SIG-M5 treated with dmso at 0.1 percent for 504 hours (cell line): ENCODE measurements around the gene AP3B1.
"Not testable (repeated sequence)": the region's sequence is repeated elsewhere in the genome, so short reads cannot be mapped to it uniquely, and the experiment has no call there.

ENCODE experiments used
- DNase-seq: peaks from one replicate; lab custom pipeline; 2025; ENCODE audit not compliant: unreplicated experiment; lab: John Stamatoyannopoulos, UW

The AP3B1 gene

DNA sequence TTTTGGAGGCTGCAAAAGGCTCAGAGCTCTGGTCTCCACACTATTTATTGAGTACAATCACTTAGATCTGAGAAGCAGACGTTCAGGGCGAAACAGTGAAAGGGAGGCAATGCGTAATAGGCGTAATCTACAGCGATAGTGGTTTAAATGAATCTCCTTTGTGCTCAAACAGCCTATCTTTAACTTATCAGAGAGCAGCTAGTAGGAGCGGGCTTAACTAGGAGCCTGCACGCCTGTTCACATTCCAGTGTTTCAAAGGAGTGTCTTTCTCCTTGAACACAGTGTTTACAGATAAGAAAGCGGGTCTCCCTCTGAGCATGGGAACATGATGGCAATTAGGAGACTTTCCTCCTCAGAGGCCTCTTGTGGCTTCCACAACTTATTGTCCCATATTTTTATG lies 49.4 kb downstream of the AP3B1 start:
- no peak for DNase-seq

DNA sequence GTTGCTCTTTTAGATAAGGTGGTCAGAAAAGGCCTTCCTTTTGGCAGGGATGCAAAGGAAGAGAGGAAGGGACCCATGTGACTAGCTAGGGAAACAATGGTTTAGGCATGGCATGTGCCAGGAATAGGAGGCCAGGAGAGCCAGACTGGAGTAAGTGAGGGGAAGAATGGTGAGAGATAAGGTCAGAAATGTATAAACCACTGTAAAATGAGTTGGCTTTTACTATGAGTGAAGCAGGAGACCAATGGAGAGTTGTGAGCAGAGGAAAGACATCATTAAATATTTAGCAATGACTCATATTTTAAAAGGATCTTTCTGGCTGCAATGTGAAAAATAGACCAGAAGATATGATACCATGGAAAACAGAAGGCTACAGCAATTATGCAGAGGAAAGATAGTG lies 50.9 kb downstream of the AP3B1 start:
- no peak for DNase-seq

DNA sequence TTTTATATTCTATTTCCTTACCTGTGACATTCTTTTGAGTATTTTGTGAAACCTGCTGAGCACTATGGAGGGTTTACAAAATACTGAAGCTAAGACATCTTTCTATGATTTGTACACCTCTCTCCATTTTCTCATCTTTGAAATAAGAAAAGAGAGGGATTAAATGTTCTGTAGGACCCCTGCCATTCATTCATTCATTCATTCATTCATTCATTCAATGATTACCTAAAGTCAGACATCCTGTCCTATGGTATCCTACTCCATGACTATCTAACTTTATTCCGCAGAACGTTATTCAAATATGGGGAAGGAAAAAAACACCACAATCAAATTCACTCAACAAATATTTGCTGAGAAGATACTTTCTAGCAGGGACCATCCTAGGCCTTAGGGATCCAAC lies 51.4 kb downstream of the AP3B1 start:
- no peak for DNase-seq

DNA sequence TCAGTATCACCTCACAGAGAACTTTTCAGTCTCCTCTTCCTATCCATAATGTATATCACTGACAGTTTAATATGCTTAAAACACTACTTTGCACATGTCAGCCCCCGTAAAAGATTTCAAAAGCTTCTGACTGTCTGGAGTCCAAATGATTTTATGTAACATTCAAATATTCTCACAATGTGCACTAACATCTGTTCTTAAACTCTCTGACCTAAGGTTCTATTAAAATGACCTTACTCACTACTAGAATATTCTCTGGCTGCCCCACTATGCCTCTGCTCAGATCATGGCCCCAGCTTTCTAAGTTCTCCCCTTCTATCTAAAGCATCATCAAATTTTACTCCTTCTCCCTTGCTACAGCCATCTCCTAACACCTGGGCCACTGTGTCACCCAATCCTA lies 52.5 kb downstream of the AP3B1 start:
- no peak for DNase-seq

DNA sequence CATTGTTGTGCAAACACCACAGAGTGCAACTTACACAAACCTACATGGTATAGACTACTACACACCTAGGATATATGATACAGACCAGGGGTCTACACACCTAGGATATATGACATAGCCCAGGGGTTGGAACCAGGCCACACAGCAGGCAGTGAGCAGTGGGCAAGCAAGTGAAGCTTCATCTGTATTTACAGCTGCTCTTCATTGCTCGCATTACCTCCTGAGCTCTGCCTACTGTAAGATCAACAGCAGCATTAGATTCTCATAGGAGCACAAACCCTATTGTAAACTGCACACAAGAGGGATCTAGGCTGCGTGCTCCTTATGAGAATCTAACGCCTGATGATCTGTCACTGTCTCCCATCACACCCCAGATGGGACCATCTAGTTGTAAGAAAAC lies 56.6 kb downstream of the AP3B1 start:
- DNase-seq: no peak

DNA sequence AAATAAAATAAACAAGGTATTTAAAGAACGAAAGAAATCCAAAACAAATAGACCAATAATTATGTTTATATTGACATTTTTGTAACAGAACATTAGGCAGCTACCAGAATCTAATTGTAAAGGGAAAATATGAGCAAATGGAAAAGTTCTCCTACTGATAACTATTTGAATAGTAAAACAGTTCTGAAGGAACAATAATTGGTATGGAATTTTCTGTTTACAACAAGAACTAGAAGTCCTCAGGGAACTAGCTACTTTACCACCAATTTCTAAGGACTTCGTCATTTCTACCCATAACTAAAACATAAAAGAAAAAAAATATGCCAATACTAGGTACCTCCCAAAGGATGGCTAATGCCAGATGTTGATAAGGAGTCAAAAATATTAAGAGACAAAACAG lies 58.5 kb downstream of the AP3B1 start:
- DNase-seq: no peak

DNA sequence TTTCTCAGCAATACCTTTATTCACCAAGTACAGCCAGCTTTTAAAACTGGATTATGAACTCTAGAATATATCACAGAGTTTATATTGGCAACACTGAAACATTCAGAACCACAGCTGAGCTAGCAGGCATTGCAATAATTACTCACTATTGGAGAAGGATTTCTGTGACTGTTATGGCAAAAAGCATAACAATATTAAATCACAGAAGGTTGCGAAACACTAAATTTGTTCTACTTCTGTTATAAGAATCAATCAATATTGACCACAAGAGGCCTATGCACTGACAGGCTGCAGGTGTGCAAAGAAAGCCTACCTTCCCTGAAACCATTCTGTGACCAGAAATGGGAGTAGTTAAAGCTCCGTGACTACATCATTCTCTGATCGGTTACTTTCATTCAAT lies 59.2 kb downstream of the AP3B1 start:
- no peak for DNase-seq

DNA sequence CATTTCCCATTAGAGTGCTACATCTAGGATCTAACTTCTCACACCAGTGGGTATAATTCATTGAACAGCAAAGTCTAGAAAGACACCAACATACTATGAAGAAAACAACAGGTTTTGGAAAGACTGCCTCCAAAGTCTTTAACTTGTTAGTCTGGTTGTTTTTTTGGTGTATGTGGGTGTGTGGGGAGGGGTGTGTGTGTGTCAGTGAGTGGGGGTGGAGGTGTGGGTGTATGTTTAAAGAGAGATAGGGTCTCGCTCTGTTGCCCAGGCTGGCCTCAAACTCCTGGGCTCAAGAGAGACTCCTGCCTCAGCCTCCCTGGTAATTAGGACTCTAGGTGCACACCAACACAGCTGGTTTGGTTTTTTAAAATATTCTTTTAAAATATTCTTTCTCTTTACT lies 59.7 kb downstream of the AP3B1 start:
- no peak for DNase-seq

DNA sequence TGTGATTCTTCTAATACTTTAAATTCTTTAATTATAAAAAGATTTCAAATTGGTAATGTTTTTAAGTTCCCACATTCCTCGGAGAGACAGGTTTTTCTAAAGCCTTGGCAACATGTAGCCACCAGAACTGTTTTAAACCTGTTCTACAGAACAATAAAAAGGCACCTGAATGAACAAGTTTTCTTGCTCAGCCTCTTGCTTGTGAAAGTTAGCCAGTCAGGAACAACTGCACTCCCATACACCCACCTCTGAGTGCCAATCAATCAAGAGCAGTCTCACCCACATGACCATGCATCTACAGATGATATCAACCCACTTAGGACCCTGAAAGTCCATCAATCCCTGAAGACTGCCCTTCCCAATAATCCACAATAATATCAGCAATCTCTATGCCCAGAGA lies 62.3 kb downstream of the AP3B1 start:
- DNase-seq: no peak

DNA sequence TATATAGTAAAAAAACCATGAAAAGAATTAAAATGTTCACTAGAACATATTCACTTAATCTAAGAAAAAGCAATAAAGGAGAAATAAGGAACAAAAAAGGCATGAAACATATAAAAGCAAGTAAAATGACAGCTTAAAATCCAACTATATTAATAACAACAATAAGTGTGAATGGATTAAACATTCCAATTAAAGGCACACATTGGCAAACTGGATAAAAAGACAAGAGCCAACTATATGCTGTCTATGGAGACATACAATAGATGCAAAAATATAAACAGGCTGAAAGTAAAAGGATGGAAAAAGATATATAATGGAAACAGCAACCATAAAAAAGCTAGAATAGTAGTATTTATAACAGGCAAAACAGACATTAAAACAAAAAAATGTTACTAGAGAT lies 70.1 kb downstream of the AP3B1 start:
- no peak for DNase-seq

DNA sequence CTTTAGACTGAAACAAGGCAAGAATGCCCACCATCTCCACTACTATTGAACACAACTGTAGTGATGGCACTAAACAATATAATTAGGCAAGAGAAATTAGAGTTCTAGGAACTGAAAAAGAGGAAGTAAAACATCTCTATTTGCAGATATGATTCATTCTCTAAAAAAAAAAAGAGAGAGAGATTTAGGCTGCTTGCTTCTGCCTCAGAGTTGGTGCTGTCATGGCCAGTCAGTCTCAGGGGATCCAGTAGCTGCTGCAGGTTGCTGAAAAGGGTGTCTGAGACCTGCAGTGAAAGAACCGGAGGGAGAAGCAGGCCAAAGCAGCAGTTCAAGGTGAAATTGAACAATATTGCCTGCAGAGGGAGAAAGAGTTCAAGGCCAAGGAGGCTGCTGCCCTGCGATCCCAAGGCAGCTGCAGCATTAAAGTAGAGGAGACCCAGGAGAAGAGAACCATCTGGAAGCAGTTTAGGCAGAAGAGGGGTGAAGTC lies 72.5 kb downstream of the AP3B1 start:
- peak; percentile 88 for DNase-seq

DNA sequence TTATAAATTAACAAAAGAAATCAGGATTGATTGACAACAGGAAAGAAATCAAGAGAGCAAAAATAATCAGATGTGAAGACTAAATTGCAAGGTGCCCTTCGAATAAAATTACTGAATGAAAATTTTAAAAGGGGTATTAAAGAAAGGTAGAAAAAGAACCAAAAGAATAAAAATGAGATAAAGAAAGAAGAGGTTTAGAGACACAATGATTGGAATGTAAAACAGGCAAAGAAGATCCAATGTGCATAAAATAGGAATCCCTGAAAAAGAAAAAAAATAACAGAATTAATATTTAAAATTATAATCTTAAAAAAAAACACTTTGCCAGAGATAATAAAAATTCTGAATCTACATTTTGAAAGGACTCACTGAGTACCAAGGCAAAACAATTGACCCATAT lies 73.0 kb downstream of the AP3B1 start:
- DNase-seq: no peak

DNA sequence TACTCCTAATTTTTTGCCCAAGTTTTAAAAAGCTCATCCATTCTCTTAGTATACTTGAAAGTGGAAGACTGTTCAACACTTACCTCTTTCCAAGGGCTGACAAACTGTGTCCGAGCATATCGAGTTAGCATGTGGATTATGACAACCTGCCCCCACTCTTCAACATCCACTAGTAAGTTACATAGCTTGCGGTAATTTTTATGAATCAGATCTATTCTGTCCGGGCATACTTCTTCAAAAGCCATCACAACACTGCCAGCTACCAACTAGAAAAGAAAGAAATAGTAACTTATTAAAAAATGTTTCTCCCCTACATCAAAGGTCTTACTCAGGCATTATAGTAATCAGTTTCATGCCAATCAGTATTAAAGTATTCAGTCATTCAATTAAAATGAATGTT lies 78.5 kb downstream of the AP3B1 start:
- no peak for DNase-seq

DNA sequence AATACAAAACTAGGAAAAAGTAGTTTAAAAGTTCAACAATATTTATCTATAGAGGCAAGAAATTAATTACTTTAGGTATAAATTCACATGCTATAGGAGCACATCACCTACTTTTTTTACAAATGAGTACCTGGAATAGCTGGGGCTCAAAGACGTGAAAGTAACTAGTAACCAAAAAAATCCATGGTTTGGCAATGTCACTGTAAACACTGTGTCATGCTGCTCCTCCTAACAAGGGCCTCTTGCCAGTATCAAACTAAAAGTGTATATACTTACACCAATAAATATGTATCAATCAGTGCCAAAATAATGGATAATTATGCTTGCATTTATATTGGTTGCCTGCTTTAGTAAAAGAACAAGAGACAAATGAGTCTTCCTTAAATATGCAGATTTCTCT lies 78.9 kb downstream of the AP3B1 start:
- no peak for DNase-seq

DNA sequence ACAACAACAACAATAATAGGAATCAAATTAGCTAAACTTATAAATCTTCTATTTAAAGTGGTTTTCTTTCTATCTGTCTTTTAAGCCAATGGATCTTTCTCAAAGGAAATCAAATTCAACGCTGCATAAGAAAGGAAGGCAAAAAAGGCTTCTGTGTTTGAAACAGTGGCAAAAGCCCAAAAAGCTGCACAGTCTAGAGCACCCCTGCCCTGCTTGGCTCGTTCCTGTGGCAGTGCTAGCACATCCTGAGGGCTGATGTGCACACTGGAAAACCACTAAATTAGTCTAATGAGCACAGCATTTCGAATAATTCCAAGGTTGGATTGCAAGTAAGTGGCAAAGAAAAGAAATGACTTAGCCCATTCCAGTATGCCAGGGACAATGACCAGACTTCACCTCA lies 80.7 kb downstream of the AP3B1 start:
- no peak for DNase-seq

DNA sequence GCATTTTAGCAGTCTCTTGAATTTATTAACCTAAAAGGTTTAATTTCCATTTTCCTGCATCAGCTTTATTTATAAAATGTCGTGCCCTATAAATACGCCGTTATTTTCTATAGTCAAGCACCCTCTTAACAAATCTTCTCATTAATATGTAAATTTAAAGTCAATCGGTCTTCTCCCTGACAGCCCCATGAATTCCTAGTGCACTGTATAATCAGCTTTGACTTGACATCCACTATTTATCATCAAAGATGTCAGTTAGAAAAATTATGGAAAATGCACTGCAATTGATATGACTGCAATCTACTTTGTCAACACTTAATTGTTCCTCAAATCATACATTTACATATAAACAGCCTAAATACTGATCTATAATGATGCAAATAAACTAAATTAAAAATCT lies 83.4 kb downstream of the AP3B1 start:
- DNase-seq: no peak

DNA sequence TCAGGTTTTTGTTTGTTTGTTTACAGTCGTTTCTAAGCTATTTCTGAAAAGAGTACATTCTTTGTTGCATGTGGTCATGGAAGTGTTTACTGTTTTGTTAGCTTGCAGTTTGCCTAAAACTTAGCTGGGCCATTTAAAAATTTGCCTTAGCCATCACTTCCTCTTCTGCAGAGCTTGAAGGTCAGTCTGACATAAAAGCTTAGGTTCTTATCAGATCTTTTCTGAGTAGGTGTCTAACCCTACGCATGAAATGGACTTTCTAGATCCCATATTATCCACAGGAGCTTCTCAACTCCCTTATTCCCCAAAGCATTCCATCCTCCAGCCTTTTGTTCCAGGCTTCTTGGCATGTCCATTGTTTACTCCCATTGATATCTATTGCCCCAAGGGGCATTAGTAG lies 90.3 kb downstream of the AP3B1 start:
- no peak for DNase-seq

DNA sequence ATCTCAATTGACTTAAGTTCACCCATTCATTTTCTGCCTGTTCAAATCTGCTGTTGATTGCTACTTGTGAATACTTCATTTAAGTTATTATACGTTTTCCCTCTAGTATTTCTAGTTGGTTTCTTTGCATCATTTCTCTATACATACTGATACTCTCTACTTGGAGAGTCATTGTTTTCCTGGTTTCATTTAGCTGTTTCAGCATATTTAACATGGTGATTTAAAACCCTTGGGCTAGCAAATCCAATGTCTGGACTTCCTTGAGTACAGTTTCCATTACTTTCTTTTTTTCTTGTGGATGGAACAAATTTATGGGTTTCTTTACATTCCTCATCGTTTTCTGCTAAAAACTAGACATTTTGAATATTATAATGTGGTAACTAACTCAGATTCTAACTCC lies 90.7 kb downstream of the AP3B1 start:
- no peak for DNase-seq

DNA sequence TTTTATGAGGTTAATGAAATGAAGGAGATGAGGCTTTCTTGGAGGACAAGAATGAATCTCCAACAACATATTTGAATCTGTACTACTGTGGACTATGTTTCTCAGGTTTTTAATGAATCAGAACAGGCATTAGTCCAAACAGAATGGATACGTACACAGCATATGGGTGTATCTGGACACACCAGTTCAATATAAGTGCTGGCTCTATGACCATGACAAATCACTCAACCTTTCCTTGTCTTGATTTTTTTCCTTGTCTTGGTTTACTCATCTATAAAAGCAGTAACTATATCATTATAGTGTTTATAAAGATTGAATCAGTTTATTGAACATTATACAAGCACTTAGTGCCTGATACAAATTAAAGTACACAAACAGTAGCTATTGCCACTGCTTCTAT lies 104.1 kb downstream of the AP3B1 start:
- no peak for DNase-seq

DNA sequence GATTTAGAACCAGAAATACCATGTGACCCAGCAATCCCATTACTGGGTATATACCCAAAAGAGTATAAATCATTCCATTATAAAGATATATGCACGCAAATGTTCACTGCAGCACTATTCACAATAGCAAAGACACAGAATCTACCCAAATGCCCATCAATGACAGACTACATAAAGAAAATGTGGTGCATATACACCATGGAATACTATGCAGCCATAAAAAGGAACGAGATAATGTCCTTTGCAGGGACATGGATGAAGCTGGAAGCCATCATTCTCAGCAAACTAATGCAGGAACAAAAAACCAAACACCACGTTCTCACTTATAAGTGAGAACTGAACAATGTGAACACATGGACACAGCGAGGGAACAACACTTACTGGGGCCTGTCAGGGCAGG lies 105.8 kb downstream of the AP3B1 start:
- DNase-seq: not testable (repeated sequence)

DNA sequence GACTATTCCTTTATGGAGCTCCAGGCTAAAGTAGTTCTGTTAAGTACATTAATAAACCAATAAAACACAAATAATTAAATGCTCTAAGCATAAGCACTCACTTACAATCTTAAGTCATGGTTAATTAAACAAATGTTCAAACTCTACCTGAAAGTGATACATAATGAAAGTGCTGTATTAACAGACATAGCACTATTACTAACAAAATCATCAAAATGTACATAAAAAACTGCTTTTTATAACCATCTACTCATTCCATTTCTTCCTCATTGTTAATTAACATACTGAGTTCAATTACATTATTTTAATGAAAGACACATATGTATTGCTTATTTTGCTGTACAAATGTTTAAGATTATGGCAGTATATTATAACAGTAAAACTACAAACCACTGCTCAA lies 107.3 kb downstream of the AP3B1 start:
- DNase-seq: no peak

DNA sequence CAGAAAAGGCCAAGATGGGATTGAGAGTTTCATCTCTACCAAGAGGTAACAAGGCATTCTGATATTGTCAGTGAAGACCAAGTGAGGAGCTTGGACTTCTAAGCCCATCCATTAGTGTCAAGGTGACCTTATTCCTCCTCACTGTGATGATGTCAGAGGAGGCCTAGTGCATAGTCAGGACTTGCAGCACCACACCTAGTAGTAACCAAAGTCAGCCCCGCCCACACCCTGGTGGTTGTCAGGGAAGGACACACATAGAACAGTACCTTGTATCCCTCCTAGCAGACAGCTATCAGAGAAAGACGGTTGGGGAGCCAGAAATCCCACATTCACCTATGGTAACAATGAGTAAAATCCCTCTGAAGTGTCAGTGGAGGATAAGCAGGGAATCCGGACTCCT lies 111.7 kb downstream of the AP3B1 start:
- DNase-seq: no peak

DNA sequence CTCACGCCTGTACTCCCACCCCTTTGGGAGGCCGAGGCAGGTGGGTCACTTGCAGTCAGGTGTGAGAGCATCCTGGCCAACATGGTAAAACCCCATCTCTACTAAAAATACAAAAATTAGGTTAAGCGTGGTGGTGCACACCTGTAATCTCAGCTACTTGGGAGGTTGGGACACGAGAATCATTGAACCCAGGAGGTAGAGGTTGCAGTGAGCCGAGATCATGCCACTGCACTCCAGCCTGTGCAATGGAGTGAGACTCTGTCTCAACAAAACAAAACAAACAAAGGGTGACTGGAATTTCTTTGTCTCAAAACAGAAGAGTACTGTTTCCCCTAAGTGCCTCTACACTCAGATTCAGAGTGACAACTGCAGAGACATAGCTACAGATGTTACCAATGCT lies 116.1 kb downstream of the AP3B1 start:
- no peak for DNase-seq

DNA sequence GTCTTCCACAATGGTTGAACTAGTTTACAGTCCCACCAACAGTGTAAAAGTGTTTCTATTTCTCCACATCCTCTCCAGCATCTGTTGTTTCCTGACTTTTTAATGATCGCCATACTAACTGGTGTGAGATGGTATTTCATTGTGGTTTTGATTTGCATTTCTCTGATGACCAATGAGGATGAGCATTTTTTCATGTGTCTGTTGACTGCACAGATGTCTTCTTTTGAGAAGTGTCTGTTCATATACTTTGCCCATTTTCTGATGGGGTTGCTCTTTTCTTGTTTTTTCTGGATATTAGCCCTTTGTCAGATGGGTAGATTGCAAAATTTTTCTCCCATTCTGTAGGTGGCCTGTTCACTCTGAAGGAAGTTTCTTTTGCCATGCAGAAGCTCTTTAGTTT lies 124.2 kb downstream of the AP3B1 start:
- DNase-seq: not testable (repeated sequence)
